ENCODE data around the gene TMEM63B.

DNA sequence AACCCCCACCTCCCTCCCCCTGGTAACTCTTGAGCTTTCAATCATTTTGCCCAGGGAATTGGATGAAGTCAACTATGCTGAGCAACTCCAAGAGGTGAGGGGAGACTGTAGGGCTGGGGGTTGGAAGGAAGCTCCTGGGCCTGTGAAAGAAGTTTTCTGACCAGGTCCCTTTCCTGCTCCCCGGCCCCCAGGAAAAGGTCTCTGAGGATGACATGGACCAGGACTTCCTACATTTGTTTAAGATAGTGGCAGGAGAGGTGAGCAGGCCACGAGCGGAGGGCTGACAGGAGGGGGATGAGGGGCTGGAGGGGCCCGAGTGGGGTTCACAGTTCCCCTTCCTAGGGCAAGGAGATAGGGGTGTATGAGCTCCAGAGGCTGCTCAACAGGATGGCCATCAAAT, 53.1 kb downstream of the TMEM63B start:
- TF ChIP-seq, protein P1, sequence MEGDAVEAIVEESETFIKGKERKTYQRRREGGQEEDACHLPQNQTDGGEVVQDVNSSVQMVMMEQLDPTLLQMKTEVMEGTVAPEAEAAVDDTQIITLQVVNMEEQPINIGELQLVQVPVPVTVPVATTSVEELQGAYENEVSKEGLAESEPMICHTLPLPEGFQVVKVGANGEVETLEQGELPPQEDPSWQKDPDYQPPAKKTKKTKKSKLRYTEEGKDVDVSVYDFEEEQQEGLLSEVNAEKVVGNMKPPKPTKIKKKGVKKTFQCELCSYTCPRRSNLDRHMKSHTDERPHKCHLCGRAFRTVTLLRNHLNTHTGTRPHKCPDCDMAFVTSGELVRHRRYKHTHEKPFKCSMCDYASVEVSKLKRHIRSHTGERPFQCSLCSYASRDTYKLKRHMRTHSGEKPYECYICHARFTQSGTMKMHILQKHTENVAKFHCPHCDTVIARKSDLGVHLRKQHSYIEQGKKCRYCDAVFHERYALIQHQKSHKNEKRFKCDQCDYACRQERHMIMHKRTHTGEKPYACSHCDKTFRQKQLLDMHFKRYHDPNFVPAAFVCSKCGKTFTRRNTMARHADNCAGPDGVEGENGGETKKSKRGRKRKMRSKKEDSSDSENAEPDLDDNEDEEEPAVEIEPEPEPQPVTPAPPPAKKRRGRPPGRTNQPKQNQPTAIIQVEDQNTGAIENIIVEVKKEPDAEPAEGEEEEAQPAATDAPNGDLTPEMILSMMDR (IDR thresholded peaks at IDR 0.05), result no peak
- no peak for TF ChIP-seq POLR2A (IDR thresholded peaks at IDR 0.05)
